HG03457 (cell line): ENCODE measurements around the gene TH.

ENCODE experiments used
- ATAC-seq: cut with Tn5 transposase; IDR thresholded peaks from one replicate; pipeline ENCODE4 v1.9.1; 2021; ENCODE audit warnings: moderate number of reproducible peaks; ENCODE audit not compliant: unreplicated experiment

The TH gene

DNA sequence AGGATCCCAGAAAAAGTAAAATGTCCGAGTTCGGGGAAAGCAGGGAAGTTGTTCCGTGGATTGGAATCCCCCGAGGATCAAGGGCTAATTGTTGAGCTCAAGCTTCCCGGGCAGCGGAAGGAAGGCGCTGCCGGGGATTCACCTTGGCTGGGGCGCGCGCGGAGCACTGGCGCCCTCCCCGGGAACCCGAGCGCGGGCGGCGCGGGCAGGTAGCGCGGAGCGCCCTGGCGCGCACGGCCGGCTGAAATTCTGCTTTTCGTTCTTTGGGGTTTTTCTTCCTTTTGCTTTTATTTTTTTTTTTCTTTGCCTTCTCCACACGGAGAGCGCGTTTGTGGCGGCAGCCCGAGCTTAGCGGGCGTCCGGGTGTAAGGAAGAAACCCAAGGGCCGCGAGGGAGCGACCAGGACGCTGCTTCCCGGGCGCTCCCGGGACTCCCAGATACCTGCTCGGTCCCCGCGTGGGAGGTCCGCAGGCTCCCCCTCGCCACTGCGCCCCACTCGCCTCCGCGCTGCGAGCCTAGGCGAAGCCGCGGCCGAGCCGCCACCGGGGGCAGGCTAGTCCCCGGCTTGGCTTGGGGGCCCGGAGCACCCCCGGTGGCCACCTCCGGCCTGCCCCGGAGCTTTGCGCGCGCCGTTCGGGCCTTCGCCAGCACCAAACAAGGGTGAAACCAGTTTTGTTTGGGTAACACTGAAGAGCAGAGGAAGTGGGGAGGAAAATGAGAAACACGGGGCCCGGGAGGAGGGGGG is 27.6 kb downstream of the TH start:
- ATAC-seq, result no peak

DNA sequence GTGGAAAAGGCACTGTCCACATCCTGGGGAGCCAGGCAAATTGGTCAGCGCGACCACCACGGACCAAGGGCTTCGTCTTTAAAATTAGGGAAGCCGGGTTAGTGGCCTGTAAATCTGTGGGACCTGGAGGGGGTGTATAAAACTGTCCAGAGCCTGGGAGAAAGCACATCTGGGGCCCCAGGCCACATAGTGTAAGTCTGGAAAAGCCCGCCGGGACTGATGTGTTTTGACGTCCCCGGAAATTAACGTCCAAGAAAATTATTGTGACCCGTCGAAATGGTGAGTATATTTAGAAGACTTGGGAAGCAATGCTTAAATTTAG is 28.2 kb downstream of the TH start:
- ATAC-seq, result no peak

DNA sequence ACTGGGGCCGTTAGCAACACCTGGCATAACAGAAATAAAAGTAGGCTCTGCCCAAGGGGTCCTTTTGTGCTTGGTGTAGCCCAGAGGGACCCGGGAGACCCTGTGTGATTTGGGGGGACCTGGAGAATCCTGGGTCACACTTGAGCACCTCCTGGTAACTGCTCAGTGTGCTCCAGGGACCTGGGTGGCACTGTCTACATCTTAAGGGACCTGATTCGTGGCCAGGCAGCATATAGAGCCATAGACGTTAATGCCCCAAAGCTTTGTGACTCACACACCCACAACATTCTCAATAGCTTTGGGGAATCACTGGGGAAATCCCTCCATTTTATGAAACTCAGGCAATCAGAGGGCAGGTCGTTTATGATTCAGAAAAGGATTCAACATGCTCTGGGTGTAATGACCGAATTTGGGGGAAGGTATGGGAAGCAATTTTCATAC is 28.8 kb downstream of the TH start:
- ATAC-seq, result no peak

DNA sequence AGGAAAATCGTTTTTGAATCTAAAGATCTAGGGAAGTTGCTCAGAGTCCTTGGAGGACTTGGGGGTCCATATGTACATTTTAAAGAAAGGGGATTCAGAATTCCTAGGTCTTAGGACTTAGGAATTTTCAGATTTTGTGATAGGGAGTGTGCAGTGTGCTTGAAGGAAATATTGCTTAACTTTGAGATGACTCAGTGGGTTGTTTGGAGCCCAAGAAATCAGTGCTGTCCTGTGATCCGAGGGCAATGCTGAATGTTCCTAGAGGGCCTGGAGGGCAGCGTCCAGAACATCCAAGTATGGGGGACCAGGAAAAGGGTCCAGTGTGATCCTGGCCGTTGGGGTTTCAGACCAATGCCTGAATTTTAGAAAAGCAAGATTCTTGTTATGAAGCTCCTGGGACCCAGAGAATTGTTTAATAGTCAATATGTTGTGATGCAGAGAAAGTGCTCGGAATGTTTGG is 29.3 kb downstream of the TH start:
- ATAC-seq, result no peak

DNA sequence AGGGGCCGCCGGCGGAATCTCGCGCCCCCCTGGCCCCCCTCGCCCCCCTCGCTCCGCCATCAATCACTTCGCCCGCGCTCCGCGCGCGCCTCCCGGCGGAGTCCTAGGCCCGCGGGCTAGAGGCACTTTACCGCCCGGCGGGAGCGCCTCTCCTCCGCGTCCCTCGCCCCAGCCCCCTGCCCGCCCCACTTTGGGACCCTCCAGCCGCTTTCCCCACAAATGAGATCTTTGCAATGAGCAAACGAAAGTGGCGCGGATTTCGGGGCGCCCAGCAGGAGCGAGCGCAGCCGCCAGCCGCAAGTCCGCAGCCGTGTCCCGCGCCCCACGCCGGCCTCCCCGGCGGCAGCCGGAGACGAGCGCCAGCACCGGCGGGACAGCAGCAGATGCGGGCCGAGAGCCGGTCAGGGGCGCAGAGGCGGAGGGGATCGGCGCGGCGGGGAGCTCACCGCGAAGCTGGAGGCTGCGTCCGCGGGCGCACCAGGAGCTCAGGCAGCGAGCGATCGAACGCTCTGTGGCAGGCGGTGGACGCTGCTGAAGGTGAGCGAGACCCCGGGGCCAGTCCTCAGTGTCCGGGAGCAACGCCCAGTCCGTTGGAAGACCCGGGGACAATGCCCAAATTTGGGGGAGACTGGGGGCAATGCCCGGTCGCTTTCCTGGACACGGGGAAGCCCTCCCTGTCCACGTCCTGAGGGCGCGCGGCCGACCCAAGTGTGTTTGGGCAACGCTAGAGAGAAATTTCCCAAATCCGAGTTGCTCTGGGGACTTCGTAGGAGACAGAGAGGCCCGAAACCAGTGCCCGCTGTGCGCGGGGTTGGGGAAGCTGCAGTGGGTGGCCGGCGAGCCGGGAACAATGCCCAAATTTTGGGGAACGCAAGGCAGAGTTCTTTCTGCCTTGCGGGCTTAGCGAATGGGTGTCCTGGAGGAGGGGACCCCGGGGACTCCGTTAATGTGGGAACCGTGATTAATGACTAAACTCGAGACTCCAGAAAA is 30.9 kb downstream of the TH start:
- no peak for ATAC-seq

DNA sequence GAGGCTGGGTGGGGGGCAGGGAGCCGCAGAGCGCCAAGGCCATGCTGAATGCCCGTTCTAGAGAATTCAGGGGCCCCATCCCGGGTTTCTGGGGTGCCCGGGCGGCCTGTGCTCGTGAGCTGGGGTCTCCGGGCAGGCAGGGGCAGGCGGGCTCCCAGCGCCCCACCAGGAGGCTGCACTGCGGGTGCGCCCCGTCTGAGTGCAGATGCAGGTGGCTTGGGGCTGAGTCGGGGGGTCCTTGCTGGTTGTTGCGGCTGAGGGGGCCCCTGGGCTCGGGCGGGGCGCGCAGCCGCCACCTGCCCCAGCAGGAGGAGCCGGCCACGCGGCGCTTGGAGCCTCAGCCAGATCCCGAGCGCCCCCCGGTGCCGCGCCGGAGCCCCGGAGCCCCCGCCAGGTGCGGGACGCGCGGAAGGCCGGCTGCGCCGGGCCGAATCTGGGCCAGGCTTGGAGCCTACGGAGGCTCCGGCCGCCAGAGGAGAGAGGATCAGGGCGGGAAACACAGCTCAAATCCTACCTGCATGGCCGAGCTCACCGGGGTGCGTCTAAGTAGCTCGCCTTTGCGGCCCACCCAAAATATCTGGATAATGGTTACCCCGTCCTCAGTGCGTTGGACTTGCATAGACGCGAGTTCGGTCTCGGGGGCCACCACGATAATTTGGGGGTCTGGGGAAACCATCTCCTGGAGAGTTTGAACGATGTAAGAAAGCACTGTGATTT is 31.8 kb downstream of the TH start:
- no peak for ATAC-seq

DNA sequence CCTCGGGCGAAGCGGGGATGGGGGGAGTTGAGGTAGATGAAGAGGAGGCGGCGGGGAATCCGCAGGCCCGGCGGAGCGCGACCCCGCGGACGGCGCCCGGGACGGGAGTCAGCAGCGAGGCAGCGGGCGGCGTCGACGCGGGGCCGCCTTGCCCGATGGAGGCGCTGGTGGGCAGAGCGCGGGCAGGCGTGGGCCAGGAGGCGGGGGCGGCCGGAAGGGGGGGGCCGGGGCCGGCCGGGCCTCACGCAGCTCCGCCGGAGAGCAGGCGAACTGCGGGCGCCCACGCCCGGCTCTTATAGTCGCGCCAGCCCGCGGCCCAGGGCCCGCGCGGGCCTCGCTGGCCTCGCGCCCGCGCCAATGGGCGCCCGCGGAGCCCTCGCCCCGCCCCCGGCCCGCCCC is 32.5 kb downstream of the TH start, which contains the start of gene IGF2:
Gene IGF2 (minus strand): TSS at position 267 of the 399 bp plus-strand sequence. CDS start 3,866 bp downstream, outside the sequence.
- no peak for ATAC-seq

DNA sequence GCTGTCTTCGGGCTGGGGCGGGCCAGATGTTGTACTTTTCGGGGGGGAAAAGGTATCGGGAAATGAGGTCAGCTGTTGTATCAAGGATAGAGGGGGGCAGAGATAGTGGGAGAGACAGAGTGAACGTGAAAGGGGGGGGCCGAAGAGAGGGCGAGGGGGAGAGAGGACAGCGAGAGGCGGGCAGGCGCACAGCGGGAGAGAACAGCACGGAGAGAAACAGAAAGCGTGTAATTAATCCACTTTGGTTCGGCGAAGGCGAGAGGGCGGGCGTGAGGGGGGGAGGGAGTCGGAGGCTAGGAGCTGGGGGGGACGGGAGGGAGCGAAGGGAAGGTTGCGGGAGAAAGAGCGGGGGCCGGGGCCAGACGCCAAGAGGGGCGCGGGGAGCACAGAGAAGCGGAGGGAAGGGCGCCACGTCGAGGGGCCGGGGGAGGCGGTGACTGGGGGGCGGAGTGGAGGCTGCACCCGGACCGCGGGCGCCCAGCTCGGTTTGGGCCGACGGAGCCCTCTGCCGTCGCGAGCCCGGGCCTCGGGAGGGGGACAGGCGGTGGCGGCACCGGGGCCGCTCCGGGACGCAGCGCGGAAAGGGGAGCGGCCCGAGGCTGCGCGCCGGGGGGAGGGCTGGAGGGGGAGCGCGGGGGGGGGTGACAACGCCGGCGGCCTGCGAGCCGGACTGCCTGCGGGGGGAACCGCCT is 33.0 kb downstream of the TH start:
- ATAC-seq, result no peak

DNA sequence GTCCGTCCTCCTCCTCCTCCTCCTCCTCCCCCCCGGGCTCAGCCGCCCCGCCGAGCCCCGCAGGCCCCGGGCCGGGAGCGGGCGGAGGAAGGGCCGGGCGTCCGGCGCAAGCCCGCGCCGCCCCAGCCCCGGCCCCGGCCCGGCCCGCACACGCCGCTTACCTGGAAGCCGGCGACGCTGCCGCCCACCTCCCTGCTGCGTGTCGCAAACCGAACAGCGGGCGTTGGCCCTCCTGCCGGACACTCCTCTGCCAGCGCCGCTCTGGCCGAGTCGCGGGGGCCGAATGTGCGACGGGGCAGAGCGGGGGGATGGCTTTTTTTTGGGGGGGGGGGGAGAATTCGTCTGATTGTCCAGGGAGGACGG is 33.6 kb downstream of the TH start:
- no peak for ATAC-seq

DNA sequence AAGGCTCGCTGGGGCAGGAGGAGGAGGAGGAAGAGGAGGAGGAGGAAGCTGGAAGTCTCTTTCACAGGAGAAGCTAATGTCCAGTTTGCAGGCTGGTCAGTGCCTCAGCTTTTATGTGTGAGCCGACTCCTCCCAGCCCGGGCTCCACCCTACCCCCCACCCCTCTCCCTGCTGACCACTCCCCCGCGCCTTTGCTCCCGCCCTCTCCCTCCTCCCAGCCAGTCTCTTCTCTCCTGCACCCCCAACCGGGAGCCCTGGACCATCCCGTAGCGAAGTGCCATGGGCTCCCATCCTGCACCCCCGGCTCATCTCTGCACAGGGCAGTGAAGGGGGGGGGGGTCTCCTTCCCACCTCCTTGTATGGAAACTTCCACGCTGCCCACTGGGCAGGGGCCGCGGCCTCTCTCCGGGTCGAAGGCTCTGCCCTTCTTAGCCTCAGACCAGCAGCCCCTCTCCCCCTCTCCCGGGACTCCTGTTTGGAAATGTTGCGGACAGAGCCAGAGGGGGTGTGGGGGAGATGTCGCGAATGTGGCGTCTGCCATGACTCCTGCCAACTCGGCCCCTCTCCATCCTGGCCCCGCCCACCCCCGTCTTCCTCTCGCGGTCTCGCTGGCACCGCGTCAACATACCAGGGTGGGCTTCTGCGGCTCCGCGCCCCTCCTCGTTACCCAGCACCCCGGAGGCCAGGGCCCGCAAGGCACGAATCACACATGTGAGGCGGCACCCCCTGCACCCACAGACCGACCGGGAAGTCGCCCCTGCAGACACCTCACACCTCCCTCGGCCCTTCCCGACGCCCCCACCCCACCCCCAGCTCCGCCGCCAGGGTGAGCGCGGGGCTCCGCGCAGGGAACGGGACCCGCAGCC is 34.2 kb downstream of the TH start:
- no peak for ATAC-seq

DNA sequence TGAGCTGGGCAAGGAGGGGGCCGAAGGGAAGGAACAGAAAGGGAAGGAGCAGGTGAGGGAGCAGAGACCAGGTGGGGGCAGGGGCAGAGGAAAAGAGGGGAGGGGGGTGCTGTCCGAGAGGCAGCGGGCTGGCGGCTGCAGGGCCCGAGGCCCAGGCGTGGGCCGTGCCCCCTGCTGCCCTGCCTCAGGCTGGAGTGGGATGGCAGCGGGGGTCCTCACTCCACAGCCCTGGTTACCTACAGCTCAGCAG is 34.7 kb downstream of the TH start:
- no peak for ATAC-seq

DNA sequence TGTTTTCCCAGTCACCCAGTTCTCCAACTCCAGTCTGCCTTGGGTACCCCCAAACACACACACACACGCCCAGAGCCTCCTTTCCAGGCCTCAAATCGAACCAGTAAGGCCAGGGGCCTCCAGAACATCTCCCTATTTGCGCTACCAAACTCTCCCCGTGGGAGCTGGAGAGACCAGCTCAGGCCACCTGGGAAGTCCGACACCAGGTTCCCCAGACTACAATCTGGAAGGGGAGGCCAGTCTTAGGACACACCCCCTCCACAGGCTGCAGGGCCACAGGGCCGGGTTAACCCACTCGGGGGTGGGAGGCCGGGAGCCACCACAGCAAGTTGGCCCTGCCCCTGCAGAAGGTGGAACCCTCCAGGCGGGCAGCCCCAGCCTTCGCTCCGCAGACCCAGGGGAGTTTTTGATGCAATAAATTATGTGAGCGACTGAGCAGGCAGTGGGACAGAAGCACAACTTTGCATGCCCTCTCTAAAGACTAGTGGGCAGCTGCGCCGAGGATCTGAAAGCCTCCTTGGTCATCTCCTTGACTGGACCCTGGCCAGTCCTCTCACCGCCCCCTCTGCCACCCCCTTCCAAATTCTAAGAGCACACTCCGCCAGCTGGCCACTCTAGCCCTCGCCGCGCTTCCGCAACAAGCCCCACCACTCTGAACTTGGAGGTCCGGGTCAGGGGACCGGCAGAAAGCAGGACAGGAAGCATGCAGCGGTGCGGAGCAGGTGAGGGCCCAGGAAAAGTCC is 35.2 kb downstream of the TH start:
- no peak for ATAC-seq

DNA sequence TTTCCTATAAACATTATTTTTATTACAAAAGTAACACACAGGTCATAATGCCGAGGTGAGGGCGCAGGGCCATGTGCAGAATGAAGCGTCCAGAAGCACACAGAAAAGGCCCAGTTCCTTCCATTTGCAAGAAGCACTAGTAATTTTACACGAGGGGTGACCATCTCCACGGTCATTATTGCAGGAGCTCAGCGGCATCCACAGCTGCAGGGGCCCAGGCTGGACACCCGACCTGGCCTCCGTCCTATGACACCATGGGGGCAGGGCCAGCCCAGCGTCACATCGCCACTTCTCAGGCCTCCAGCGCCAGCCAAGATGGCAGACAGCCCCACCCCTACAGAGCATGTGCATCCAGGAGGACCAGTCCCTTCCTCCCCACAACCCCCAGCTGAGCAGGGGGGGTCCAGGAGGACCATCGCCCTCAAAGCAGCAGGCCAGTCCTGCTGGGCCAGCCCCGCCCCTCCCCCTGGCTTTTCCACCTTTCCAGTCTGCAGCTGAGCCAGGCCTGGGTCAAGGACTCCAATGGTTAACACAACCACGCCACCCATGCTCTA is 35.9 kb downstream of the TH start:
- no peak for ATAC-seq

DNA sequence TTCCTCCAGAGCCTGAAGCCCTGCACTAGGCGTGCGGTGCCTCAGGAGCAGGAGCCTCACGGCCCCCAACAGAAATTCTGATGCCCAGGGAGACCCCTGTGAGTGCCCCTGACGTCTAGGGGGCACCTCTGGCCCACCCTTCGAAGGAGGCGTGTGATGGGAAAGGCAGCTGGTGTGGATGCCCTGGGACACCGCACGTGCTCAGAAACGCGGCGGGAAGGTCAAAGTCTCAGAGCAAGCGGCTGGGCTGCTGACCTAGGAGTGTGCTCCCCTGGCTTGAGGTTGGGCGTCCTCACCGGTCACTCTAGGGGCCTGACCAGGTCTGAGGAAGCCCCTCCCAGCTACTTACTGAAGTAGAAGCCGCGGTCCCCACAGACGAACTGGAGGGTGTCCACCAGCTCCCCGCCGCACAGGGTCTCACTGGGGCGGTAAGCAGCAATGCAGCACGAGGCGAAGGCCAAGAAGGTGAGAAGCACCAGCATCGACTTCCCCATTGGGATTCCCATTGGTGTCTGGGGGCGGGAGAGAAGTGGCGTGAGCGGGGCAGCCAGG is 36.5 kb downstream of the TH start:
- no peak for ATAC-seq

DNA sequence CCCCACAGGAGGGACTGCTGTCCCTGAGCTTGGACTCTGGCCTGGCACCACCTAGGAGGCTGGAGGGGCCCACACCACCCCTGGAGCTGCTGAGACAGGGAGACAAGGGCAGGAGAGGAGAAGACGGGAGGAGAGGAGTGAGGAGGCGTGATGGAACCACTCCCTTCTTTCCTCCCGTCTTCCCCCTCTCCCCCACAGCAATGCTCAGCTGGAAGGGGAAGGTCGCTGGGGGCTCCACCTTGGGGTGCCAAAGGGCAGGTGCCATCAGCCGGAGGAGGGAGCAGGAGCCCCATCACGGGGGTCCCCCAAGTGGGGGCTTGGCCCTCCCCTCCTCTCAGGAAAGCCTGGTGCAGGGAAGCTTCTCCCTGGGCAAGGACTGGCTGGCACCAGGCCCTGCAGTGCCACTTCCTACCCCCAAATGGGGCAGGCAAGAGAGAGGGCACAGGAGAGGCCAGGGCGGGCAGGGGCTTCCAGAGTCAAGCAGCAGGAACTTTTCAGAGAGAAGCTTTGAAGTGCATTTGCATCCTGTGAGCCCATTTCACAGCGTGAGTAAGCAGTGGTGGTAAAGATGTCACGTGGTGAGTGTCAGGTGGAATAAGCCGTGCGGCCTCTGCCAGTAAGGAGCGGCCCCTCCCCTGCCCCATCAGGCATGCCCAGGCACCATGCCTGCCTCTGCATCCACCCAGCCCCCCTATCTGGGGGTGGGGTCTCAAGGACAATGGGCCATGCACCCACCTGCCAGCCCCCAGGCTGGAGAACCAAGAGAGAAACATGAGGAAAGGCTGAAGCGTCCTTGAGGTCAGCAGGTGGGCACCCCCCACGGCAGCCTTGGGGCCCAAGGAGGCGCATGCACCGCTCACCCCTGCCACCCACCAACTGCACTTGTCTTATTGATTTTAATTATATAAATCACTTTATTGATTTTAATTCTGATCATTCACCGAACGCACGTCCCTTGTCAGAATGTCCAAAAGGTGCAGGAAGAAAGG is 37.3 kb downstream of the TH start:
- no peak for ATAC-seq

DNA sequence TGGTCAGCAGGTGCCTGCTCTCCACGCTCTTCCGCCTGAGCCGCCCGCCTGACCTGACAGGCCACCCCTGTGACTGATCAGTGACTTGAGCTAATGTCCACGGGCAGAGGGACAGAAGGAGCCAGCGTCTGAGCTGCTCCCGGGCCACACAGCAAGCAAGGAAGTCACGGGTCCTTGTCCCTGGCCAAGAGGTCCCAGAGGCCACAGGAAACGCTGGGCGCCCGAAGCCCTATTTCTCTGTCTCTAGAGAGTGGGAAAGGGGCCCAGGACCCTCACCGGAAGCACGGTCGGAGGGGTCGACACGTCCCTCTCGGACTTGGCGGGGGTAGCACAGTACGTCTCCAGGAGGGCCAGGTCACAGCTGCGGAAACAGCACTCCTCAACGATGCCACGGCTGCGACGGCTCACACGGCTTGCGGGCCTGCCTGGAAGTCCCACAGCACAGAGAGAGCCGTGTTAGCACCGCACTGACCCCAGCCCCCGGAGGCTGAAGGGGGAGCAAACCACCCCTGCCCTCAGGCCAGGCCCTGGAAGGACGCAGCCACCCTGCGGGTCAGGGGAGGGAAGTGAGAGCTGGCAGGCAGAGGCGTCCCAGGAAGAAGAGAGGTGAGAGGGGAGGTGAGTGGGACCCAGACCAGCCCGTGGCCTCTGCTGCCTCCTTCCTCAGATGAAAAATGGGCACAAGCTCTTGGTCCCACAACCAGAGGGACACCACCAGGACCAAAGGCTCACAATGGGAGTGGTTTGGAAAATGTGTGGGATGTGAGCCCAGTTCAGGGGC is 38.2 kb downstream of the TH start:
- ATAC-seq, result no peak

DNA sequence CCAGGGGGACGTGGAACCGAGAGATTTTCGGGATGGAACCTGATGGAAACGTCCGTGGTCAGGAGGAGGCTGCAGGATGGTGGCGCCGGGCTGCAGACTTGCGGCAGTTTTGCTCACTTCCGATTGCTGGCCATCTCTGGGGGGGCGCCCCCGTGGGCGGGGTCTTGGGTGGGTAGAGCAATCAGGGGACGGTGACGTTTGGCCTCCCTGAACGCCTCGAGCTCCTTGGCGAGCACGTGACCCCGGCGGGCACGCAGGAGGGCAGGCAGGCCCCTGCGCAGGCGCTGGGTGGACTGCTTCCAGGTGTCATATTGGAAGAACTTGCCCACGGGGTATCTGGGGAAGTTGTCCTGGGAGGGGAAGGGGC is 38.8 kb downstream of the TH start:
- no peak for ATAC-seq
